ENCODE measurements around the gene TXNRD2.
"Not testable (repeated sequence)": the region's sequence is repeated elsewhere in the genome, so short reads cannot be mapped to it uniquely, and the experiment has no call there.

The TXNRD2 gene

GRCh38 chr22:19930551-19931486 lies 10.8 kb downstream of the TXNRD2 start:
- no peak for TF ChIP-seq CTCF (IDR thresholded peaks at IDR 0.05; ENCODE audit: poor library complexity, severe bottlenecking)
- H3K4me1 ChIP-seq (ENCODE audit: insufficient read depth, poor library complexity, severe bottlenecking): no peaks in the 10 kb centered on the region
- no peaks in the 10 kb centered on the region for H3K36me3 ChIP-seq (ENCODE audit: low read depth)
- no peaks in the 10 kb centered on the region for H3K27me3 ChIP-seq (ENCODE audit: insufficient read depth, poor library complexity, severe bottlenecking)
- no peak overlapping the region for H3K27ac ChIP-seq (ENCODE audit: poor library complexity, severe bottlenecking)
- DNase-seq (ENCODE audit: low spot score): no peak
- H3K4me3 ChIP-seq (ENCODE audit: severe bottlenecking): no peak overlapping the region
- ATAC-seq (ENCODE audit: low read depth): no peak
- no peaks in the 10 kb centered on the region for H3K9me3 ChIP-seq (ENCODE audit: severe bottlenecking)

DNA sequence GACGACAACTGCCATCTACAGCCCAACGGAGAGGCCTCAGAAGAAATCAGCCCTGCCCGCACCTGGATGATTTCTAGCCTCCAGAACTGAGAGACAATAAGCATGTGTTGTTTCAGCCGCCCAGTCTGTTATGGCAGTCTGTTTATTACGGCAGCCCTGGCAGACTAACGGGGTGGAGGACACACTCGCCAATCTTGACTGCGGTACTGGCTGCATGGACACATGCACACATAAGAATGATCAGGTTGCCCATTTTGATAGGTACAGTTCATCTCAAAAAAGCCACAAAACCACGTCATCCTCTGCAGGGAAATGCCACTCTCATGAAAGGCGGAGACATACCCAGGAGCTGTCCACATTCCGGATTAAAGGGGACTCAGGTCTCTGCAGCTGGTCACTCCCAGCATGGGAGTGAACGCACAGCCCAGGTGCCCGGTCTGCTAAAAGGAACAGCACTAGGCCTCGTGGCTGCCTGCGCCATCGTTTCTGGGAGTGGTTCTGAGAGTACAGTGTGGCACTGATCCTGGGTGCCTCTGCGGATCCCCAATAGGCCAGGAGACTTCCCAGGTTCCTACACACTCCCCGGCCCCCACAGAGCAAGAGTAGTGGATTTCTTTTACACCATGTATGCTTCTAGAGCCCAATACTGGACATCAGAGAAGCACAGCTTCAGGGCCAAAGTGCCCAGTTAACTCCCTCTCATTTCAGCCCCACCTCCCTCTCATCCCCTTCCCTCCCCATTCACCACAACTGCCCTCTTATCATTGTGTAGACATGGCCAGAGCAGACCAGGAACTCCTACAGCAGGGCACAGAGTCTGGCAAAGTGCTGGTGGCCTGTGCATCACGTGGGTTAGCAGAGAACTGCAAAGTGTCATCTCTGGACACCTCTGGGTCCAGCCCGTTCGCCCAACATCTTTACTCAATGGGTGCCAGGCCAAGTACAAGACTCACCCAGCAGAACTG lies 11.8 kb downstream of the TXNRD2 start:
- Histone ChIP-seq H3K4me1 (ENCODE audit: insufficient read depth, poor library complexity, severe bottlenecking) (no peaks in the 10 kb centered on the region), H3K36me3 (ENCODE audit: low read depth) (no peaks in the 10 kb centered on the region), H3K9me3 (ENCODE audit: severe bottlenecking) (peaks cover 3% of the 10 kb centered on the region), H3K27me3 (ENCODE audit: insufficient read depth, poor library complexity, severe bottlenecking) (no peaks in the 10 kb centered on the region), H3K27ac (ENCODE audit: poor library complexity, severe bottlenecking) (no peak overlapping the region), H3K4me3 (ENCODE audit: severe bottlenecking) (no peak overlapping the region)
- ATAC-seq (ENCODE audit: low read depth): no peak
- no peak for TF ChIP-seq CTCF (IDR thresholded peaks at IDR 0.05; ENCODE audit: poor library complexity, severe bottlenecking)
- DNase-seq (ENCODE audit: low spot score): no peak

DNA sequence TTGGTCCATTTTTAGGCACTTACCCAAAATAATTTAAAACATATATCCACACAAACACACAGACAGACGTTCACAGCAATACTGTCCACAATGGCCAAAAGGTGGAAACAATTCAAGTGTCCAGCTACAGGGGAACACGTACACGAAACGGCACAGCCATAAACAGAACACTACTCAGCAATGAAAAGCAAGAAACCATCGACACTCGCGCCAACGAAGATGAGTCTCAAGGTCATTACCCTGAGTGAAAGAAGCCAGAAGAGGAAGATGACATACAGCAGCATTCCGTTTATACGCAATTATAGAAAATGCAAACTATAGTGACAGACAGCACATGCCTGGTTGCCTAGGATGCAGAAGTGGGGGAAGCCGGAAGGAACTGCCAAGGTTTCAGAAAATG lies 13.4 kb downstream of the TXNRD2 start:
- H3K36me3 ChIP-seq (ENCODE audit: low read depth): no peaks in the 10 kb centered on the region
- no peak for ATAC-seq (ENCODE audit: low read depth)
- H3K27me3 ChIP-seq (ENCODE audit: insufficient read depth, poor library complexity, severe bottlenecking): no peaks in the 10 kb centered on the region
- TF ChIP-seq CTCF (IDR thresholded peaks at IDR 0.05; ENCODE audit: poor library complexity, severe bottlenecking): no peak
- no peaks in the 10 kb centered on the region for H3K4me1 ChIP-seq (ENCODE audit: insufficient read depth, poor library complexity, severe bottlenecking)
- H3K9me3 ChIP-seq (ENCODE audit: severe bottlenecking): peaks cover 3% of the 10 kb centered on the region
- H3K27ac ChIP-seq (ENCODE audit: poor library complexity, severe bottlenecking): no peak overlapping the region
- DNase-seq (ENCODE audit: low spot score): no peak
- no peak overlapping the region for H3K4me3 ChIP-seq (ENCODE audit: severe bottlenecking)

DNA sequence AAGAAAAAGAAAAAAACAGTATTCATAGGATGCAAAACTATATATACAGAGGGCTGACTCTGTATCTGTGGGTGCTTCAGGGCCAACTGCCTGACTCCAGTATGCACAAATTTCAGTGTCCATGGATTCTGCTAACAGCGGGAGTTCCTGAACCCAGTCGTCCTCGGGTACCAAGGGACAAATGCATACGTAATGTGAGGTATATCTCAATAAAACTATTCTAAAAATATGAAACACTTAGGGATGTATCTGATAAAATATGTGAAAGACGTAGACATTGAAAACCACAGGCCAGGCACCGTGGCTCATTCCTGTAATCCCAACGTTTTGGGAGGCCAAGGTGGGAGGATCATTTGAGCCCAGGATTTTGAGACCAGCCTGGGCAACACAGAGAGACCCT lies 13.9 kb downstream of the TXNRD2 start:
- ATAC-seq (ENCODE audit: low read depth) (no peak), DNase-seq (ENCODE audit: low spot score) (no peak)
- H3K4me1 ChIP-seq (ENCODE audit: insufficient read depth, poor library complexity, severe bottlenecking): no peaks in the 10 kb centered on the region
- peaks cover 3% of the 10 kb centered on the region for H3K9me3 ChIP-seq (ENCODE audit: severe bottlenecking)
- no peak overlapping the region for H3K4me3 ChIP-seq (ENCODE audit: severe bottlenecking)
- H3K36me3 ChIP-seq (ENCODE audit: low read depth): no peaks in the 10 kb centered on the region
- no peaks in the 10 kb centered on the region for H3K27me3 ChIP-seq (ENCODE audit: insufficient read depth, poor library complexity, severe bottlenecking)
- no peak overlapping the region for H3K27ac ChIP-seq (ENCODE audit: poor library complexity, severe bottlenecking)
- TF ChIP-seq CTCF (IDR thresholded peaks at IDR 0.05; ENCODE audit: poor library complexity, severe bottlenecking): no peak

DNA sequence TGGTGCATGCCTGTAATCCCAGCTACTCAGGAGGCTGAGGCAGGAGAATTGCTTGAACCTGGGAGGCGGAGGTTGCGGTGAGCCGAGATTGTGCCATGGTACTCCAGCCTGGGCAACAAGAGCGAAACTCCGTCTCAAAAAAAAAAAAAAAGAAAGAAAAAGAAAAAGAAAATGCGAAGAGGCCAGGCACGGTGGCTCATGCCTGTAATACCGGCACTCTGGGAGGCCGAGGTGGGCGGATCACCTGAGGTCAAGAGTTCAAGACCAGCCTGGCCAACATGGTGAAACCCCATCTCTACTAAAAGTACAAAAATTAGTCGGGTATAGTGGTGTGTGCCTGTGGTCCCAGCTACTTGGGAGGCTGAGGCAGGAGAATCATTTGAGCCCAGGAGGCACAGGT lies 15.6 kb downstream of the TXNRD2 start:
- DNase-seq (ENCODE audit: low spot score); H3K4me1 ChIP-seq (ENCODE audit: insufficient read depth, poor library complexity, severe bottlenecking); ATAC-seq (ENCODE audit: low read depth); H3K4me3 ChIP-seq (ENCODE audit: severe bottlenecking); H3K27ac ChIP-seq (ENCODE audit: poor library complexity, severe bottlenecking); H3K27me3 ChIP-seq (ENCODE audit: insufficient read depth, poor library complexity, severe bottlenecking); H3K9me3 ChIP-seq (ENCODE audit: severe bottlenecking); H3K36me3 ChIP-seq (ENCODE audit: low read depth): not testable (repeated sequence)
